Measurements from ENCODE around the gene PCNX2.
"Not testable (repeated sequence)": the region's sequence is repeated elsewhere in the genome, so short reads cannot be mapped to it uniquely, and the experiment has no call there.

PCNX2 gene

DNA sequence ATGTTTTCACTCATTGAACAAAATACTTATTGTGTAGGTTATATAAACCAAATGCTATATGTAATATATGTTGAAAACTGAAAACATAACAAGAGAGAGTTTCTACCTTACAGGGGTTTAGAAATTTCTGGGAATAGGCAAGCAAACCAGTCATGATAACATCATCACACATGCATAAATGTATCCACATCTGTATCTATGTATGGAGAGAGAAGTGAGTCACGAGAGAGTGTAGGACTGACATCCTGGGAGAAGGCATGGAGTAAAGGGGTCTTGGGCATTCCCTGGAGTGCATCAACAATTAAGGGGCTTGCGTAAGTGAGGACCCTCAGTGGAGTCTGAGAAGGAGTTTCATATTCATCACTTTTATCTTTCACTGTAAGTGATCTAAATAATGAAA lies 65.5 kb downstream of the PCNX2 start:
- DNase-seq (ENCODE audit: low read depth, low spot score): no peak

DNA sequence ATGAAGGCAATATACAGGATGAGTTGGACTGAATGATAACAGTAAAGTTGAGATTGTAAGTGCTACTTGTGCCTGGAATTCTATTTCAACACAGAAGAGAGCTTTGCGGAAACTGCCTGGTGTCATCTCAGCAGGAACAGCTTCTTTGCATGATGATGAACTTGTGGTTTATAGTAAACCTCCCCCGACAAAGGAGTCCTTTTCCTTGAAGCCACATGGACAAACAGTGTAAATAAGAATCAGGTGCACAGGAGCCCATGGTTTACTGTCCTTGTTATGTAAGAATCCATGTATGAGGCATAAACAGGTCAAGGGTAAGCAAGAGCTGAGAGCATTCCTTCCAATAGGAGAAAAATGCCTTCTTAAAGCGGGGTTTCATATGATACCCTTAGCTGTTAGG lies 66.2 kb downstream of the PCNX2 start:
- DNase-seq (ENCODE audit: low read depth, low spot score): no peak

- DNase-seq (ENCODE audit: low read depth, low spot score): no peak
Observed at GRCh38 chr1:233227930-233228465, 67.5 kb downstream of the PCNX2 start.

GRCh38 chr1:233224311-233224710 lies 71.2 kb downstream of the PCNX2 start:
- no peak for DNase-seq (ENCODE audit: low read depth, low spot score)

GRCh38 chr1:233217832-233218231 lies 77.7 kb downstream of the PCNX2 start:
- DNase-seq (ENCODE audit: low read depth, low spot score): no peak

DNA sequence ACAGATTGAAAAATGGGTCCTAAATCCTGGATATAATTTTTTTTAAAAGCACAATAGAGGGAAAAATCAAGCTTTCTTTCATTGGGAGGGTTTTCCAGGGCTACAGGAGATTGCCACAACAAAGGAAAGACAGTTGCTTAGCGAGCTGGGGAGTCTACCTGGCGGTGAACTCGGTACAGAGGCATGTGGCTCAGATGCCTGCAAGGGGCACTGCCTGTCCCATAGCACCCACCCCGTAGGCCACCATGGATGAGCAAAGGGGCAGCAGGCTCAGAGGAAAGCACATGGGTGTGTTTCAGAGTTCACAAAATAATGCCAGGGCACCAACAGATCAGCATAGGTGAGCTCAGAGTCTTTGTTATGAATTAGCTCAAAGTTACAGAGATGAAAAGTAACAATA lies 79.5 kb downstream of the PCNX2 start:
- DNase-seq (ENCODE audit: low read depth, low spot score): no peak

DNA sequence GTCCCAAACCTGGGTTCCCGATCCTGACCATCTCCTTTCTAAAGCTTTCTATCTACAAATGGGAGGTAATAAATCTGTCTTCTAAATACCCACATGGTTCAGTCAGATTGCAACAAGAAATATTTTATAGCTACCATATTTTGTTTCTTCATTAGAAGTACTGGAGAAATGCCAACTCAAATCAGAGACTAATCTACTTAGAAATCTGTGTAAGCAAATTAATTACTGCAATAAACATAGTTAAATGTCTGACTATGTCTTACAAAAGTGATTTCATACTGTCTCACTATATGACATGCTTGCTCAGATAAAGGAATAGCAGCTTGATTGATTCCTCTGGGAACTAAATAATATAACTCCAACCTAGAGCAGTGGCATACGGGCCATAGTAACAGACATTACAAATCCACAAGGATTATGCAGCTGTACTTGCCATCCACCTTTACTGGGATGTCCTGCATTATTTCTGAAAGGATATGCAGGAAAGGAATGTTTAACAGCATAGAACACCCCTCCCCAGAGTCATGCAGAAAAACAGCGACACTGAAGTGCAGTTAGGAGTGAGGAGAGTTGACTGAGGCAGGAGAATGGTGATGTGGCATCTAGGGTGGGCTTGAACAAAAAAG lies 80.3 kb downstream of the PCNX2 start:
- DNase-seq (ENCODE audit: low read depth, low spot score): no peak

GRCh38 chr1:233211595-233211994 lies 83.9 kb downstream of the PCNX2 start:
- DNase-seq (ENCODE audit: low read depth, low spot score): no peak

- no peak for DNase-seq (ENCODE audit: low read depth, low spot score)
Observed at GRCh38 chr1:233211106-233211505, 84.4 kb downstream of the PCNX2 start.

- DNase-seq (ENCODE audit: low read depth, low spot score): no peak
Observed at GRCh38 chr1:233209481-233209880, 86.0 kb downstream of the PCNX2 start.

GRCh38 chr1:233208687-233209086 lies 86.8 kb downstream of the PCNX2 start:
- DNase-seq (ENCODE audit: low read depth, low spot score): no peak

DNA sequence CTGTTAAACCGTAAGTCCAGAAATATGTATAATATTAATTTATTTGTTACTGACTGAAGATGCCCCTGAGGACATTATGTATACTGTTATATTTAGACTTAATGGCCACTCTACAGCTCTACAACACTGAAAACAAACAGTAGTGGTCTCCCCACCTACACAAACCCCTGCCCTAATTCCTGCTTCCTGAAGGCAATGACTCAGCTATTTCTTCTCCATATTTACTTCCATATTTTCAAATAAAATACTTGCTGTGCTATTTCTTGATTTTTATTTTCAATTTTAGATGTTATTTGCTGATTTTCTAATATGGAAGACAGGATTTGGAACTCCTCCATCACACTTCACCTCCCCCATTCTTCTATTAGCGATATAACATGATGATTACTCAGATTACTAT lies 97.6 kb downstream of the PCNX2 start:
- no peak for DNase-seq (ENCODE audit: low read depth, low spot score)

DNA sequence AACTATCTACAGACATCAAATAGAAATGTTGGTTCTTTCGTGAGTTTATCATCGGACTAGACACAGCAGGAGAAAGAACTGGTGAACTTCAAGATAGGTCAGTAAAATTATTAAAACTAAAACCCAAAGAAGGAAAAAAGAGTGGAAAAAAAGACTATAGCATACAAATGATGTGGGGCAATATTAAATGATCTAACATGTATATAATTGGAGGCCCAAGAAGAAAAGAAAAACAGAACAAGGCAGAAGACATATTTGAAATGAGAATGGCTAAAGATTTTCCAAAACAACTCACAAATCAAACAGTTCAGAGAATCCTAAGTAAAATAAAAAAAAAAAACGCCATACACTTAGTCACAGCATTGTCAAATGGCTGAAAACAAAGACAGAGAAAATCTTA lies 101.8 kb downstream of the PCNX2 start:
- no peak for DNase-seq (ENCODE audit: low read depth, low spot score)

DNA sequence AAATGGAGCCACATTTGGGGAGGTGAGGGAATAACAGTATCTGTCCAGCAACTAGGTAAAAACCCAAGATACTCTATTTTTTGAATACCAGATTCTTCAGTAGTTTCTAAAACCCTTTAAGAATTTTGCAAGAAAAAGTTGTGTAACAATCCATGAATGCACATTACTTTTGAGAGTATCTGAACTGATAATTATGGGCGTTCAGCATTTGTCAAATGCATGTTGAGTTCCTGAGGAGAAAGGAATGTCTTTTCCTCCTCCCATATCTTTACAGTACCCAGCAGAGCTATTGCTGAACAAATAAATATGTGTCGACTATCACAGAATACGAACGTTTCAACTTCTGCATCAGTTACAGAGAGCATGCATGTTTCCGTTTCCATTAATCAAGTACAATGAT lies 104.5 kb downstream of the PCNX2 start:
- DNase-seq (ENCODE audit: low read depth, low spot score): no peak

GRCh38 chr1:233189526-233189925 lies 106.0 kb downstream of the PCNX2 start:
- no peak for DNase-seq (ENCODE audit: low read depth, low spot score)

GRCh38 chr1:233188061-233188460 lies 107.5 kb downstream of the PCNX2 start:
- no peak for DNase-seq (ENCODE audit: low read depth, low spot score)

DNA sequence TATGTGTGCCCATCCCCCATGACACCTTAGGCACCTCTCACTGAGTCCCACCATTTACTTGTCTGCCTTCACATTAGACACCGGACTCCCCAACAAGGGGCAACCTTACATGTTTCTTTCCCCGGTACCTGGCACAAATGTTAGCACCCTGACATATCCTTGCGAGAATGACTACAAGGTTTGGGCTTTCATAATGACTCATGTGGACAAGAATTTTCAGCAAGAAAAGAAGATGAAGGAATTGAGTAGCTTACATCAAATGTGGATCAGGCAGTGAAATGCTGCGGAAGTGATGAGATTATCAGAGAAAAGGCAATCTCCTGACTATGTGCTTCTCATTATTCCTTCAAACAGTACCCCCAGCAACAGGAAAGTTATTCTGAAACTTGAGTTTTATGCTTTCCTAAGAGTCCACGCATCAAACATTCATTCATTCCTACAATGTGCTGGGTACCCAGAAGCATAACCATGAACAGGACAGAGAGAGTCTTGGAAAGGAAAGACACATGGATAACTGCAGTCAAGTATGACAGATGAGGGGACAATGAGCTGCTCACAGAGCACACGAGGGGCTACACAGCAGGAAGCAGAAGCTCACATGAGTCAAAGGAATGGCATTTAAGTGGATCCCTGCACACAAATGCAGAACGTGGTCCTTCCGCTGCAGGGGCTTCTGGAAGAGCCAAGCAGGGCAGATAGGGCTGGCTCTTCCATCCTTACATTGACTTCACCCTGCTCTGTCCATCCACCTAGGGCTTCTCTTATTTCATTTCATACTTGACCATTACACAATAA lies 112.1 kb downstream of the PCNX2 start:
- DNase-seq (ENCODE audit: low read depth, low spot score): no peak

GRCh38 chr1:233182587-233182986 lies 112.9 kb downstream of the PCNX2 start:
- DNase-seq (ENCODE audit: low read depth, low spot score): no peak

DNA sequence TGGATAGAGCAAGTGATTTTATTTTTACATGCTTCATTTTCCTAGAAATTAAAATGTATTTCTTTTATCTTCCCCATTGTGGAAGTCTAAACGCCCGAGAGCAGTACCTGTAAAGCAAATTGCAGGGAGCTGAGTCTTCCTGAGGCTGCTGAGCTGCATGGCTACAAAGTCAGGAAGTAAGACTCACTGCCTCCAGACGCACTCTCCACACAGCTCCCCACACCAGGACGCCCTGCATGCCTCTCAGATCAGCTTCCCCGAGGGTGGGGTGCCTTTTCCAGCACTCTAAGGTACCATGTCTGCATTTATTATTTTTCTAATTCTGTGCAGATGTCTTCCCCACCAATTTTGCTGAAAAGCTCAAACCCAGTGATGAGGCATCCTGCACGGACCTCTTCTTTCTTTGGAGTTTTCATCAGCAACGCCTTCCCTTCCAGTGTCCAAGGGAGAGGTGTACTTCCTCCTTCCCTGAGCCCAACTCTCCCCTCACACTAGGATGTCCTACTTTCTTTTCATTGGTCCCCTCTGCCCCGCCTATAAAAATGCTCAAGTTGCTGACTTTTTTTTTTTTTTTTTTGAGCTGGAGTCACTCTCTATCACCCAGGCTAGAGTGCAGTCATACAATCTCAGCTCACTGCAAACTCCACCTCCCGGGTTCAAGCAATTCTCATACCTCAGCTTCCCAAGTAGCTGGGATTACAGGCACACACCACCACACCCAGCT lies 114.7 kb downstream of the PCNX2 start:
- no peak for DNase-seq (ENCODE audit: low read depth, low spot score)

DNA sequence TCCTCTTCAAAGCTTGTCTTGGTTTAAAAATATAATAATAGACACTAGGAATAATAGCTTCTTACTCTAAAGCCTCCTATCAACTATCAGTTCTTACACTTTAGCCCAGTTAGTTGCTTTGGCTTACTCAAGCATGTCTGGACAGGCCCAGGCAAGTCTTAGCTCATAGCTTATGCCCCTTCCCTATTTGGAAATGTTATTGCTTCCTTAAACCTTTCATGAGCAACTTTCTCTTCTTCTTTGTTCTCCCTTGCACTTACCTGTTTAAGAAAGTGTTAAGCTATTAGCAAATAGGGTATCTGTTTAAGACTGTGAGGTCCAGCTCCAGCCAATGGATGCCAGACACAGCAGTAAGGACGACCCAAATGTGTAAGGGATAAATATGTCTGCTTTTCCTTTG lies 115.9 kb downstream of the PCNX2 start:
- DNase-seq (ENCODE audit: low read depth, low spot score): not testable (repeated sequence)

- DNase-seq (ENCODE audit: low read depth, low spot score): no peak
Observed at GRCh38 chr1:233172201-233172600, 123.3 kb downstream of the PCNX2 start.

GRCh38 chr1:233170741-233171140 lies 124.8 kb downstream of the PCNX2 start:
- DNase-seq (ENCODE audit: low read depth, low spot score): no peak

GRCh38 chr1:233168384-233168783 lies 127.1 kb downstream of the PCNX2 start:
- DNase-seq (ENCODE audit: low read depth, low spot score): no peak

Data from activated naive CD8-positive, alpha-beta T cell treated with anti-CD3 and anti-CD28 coated beads, Interleukin-2, amount 50 U/mL, for 16 hours (primary cell).